ENCODE data around the gene BPGM.

The BPGM gene

DNA sequence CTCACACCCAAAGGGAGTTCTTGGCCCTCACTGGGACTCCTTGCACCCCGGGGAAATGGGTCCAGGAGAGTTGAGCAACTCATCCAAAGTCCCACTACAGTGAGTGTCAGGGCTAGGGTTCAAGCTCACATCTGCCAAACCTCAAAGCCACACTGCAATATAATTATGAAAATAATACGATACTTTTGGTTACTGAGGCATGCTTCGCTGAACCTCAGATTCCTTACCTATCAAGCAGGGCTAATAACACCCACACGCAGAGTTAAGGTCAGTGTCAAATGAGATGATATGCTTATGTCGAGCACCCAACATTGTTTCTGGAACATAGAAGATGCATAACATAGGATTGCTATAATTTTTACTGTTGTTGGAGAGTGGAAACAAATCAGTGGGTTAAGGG, 58.2 kb downstream of the BPGM start:
- H3K4me3 ChIP-seq (ENCODE audit: insufficient read depth, low read length, poor library complexity, severe bottlenecking), result no peak overlapping the region
- TF ChIP-seq, protein P1, sequence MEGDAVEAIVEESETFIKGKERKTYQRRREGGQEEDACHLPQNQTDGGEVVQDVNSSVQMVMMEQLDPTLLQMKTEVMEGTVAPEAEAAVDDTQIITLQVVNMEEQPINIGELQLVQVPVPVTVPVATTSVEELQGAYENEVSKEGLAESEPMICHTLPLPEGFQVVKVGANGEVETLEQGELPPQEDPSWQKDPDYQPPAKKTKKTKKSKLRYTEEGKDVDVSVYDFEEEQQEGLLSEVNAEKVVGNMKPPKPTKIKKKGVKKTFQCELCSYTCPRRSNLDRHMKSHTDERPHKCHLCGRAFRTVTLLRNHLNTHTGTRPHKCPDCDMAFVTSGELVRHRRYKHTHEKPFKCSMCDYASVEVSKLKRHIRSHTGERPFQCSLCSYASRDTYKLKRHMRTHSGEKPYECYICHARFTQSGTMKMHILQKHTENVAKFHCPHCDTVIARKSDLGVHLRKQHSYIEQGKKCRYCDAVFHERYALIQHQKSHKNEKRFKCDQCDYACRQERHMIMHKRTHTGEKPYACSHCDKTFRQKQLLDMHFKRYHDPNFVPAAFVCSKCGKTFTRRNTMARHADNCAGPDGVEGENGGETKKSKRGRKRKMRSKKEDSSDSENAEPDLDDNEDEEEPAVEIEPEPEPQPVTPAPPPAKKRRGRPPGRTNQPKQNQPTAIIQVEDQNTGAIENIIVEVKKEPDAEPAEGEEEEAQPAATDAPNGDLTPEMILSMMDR (IDR thresholded peaks at IDR 0.05; ENCODE audit: insufficient read depth, low read length, poor library complexity, severe bottlenecking), result no peak
- no peak for TF ChIP-seq EZH2phosphoT487 (conservative IDR thresholded peaks at IDR 0.05; ENCODE audit: low read length)
- no peaks in the 10 kb centered on the region for H4K20me1 ChIP-seq (ENCODE audit: low read depth, low read length)
- no peaks in the 10 kb centered on the region for H3K9me2 ChIP-seq (replicated peaks; ENCODE audit: insufficient read depth, low read length)
- no peaks in the 10 kb centered on the region for H3K79me2 ChIP-seq (ENCODE audit: insufficient read depth, low read length)
- no peak overlapping the region for H3K9ac ChIP-seq (ENCODE audit: low read length)
- H3F3A ChIP-seq (ENCODE audit: insufficient read depth), result no peaks in the 10 kb centered on the region
- H3K9me3 ChIP-seq (ENCODE audit: insufficient read depth, low read length), result no peaks in the 10 kb centered on the region
- no peak overlapping the region for H3K27ac ChIP-seq (ENCODE audit: low read depth, low read length)
- no peaks in the 10 kb centered on the region for H3K27me3 ChIP-seq (ENCODE audit: low read length)
- H3K4me2 ChIP-seq (ENCODE audit: low read depth, low read length, poor library complexity, severe bottlenecking), result no peak overlapping the region
- H2AFZ ChIP-seq (ENCODE audit: low read depth, low read length, severe bottlenecking), result no peak overlapping the region
- H3K36me3 ChIP-seq (ENCODE audit: low read length), result no peaks in the 10 kb centered on the region

DNA sequence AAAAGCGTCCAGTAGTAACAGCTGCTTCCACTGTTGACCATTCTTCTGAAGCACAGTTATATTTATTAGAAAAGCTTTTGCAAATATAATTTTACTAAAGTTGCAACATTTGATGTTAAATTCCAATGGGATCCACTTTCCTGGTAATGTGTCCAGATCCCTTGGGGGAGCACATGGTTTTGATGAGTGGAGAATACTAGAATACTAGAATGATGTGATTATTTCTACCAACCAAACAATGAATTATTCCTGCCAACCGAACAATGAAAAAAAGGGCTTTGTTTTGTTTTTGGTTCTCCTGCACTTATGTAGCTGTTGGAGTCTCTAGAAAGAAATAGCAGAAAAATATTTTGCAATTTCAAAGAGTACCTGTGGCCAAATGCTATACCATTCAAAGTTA, 59.1 kb downstream of the BPGM start:
- Histone ChIP-seq H3K36me3 (ENCODE audit: low read length) (no peaks in the 10 kb centered on the region), H4K20me1 (ENCODE audit: low read depth, low read length) (no peaks in the 10 kb centered on the region), H3K9me2 (replicated peaks; ENCODE audit: insufficient read depth, low read length) (no peaks in the 10 kb centered on the region), H3K27ac (ENCODE audit: low read depth, low read length) (no peak overlapping the region), H3K9me3 (ENCODE audit: insufficient read depth, low read length) (no peaks in the 10 kb centered on the region), H3K27me3 (ENCODE audit: low read length) (no peaks in the 10 kb centered on the region), H3K4me3 (ENCODE audit: insufficient read depth, low read length, poor library complexity, severe bottlenecking) (no peak overlapping the region), H3K79me2 (ENCODE audit: insufficient read depth, low read length) (no peaks in the 10 kb centered on the region), H3K4me2 (ENCODE audit: low read depth, low read length, poor library complexity, severe bottlenecking) (no peak overlapping the region), H3K9ac (ENCODE audit: low read length) (no peak overlapping the region), H3F3A (ENCODE audit: insufficient read depth) (no peaks in the 10 kb centered on the region), H2AFZ (ENCODE audit: low read depth, low read length, severe bottlenecking) (no peak overlapping the region)
- TF ChIP-seq, protein P1 (IDR thresholded peaks at IDR 0.05; ENCODE audit: insufficient read depth, low read length, poor library complexity, severe bottlenecking), result no peak
- no peak for TF ChIP-seq EZH2phosphoT487 (conservative IDR thresholded peaks at IDR 0.05; ENCODE audit: low read length)

DNA sequence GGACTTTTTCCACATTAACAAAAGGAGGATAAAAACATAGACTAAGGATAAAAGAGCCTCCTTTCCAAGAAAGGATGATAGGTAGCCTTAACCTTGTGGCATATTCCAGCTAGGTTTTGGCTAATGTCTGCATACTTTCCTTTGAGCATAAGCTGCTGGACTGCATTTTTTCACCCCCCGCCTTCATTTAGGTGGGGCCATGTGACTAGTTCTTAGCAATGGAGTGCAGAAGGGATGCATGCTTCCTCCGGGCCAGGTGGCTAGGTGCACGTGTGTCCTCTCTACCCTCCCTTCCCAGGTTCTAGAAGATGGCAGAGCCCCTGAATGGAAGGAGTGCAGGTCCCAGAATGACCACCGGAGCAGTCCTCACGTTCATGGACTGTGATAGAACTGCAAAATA, 59.8 kb downstream of the BPGM start:
- Histone ChIP-seq H3K9me3 (ENCODE audit: insufficient read depth, low read length) (no peaks in the 10 kb centered on the region), H3K79me2 (ENCODE audit: insufficient read depth, low read length) (no peaks in the 10 kb centered on the region), H3K27ac (ENCODE audit: low read depth, low read length) (no peak overlapping the region), H3K4me3 (ENCODE audit: insufficient read depth, low read length, poor library complexity, severe bottlenecking) (no peak overlapping the region), H2AFZ (ENCODE audit: low read depth, low read length, severe bottlenecking) (no peak overlapping the region), H3K27me3 (ENCODE audit: low read length) (no peaks in the 10 kb centered on the region), H3K9me2 (replicated peaks; ENCODE audit: insufficient read depth, low read length) (no peaks in the 10 kb centered on the region), H4K20me1 (ENCODE audit: low read depth, low read length) (no peaks in the 10 kb centered on the region), H3K4me2 (ENCODE audit: low read depth, low read length, poor library complexity, severe bottlenecking) (no peak overlapping the region), H3F3A (ENCODE audit: insufficient read depth) (no peaks in the 10 kb centered on the region), H3K36me3 (ENCODE audit: low read length) (no peaks in the 10 kb centered on the region), H3K9ac (ENCODE audit: low read length) (no peak overlapping the region)
- no peak for TF ChIP-seq EZH2phosphoT487 (conservative IDR thresholded peaks at IDR 0.05; ENCODE audit: low read length)
- TF ChIP-seq, protein P1 (IDR thresholded peaks at IDR 0.05; ENCODE audit: insufficient read depth, low read length, poor library complexity, severe bottlenecking), result no peak
